Liver (tissue), 9 donors: Measurements from ENCODE around the gene IGF2R. TPM values are rescaled to one million over a fixed set of nuclear protein-coding genes. Genes with fewer than 3 reads are reported as not detected.

Source experiments
- DNase-seq: peaks from one replicate; pipeline ENCODE4 v3.0.0-alpha.2; 2017; ENCODE audit warnings: low spot score
- H3K27ac ChIP-seq, 2 donors: one replicate each; pipeline ENCODE4 v1.7.0; 2013; ENCODE audit warnings: inconsistent platforms in 2 of 2, low read length in 2 of 2, control low read depth in 1 of 2, low read depth in 1 of 2, mild to moderate bottlenecking in 1 of 2
- H3K27me3 ChIP-seq, 4 donors: one replicate each; pipeline versions ENCODE4 v1.6.1 to v1.7.0; 2013; ENCODE audit warnings: low read length in 3 of 4, inconsistent platforms in 1 of 4, mild to moderate bottlenecking in 1 of 4, moderate library complexity in 1 of 4; ENCODE audit not compliant: control insufficient read depth in 4 of 4, insufficient read depth in 4 of 4
- H3K36me3 ChIP-seq, 4 donors: one replicate each; pipeline versions ENCODE4 v1.6.1 to v1.7.0; 2013; ENCODE audit warnings: low read length in 3 of 4, mild to moderate bottlenecking in 3 of 4, low read depth in 1 of 4, moderate library complexity in 1 of 4; ENCODE audit not compliant: control insufficient read depth in 4 of 4, insufficient read depth in 3 of 4
- H3K4me1 ChIP-seq, 4 donors: one replicate each; pipeline versions ENCODE4 v1.6.1 to v1.7.0; 2013; ENCODE audit warnings: low read length in 3 of 4, mild to moderate bottlenecking in 3 of 4, moderate library complexity in 1 of 4; ENCODE audit not compliant: control insufficient read depth in 4 of 4, insufficient read depth in 4 of 4
- H3K4me3 ChIP-seq, 3 donors: one replicate each; pipeline versions ENCODE4 v1.6.1 to v1.7.0; 2013; ENCODE audit warnings: low read length in 3 of 3, control low read depth in 1 of 3, low read depth in 1 of 3, mild to moderate bottlenecking in 1 of 3
- H3K9ac ChIP-seq, 2 donors: one replicate each; pipeline ENCODE4 v1.7.0; 2013; ENCODE audit warnings: low read length in 2 of 2, mild to moderate bottlenecking in 2 of 2, moderate library complexity in 2 of 2, control low read depth in 1 of 2, low read depth in 1 of 2
- H3K9me3 ChIP-seq, 4 donors: one replicate each; pipeline versions ENCODE4 v1.6.1 to v1.7.0; 2013; ENCODE audit warnings: low read length in 3 of 4; ENCODE audit not compliant: control insufficient read depth in 4 of 4
- CTCF ChIP-seq: fragments of 150-350 bp; IDR thresholded peaks from 2 replicates; pipeline ENCODE4 v1.5.1; 2017; ENCODE audit warnings: improper control_type of control experiment, low read depth, low read length; ENCODE audit not compliant: missing input control
- EGR1 ChIP-seq, 2 donors: IDR thresholded peaks; 2 replicates each; pipeline ENCODE4 v1.6.1; 2016 to 2018; ENCODE audit warnings: antibody characterized with exemption in 2 of 2, low read depth in 2 of 2
- FOXA1 ChIP-seq: IDR thresholded peaks from 2 replicates; pipeline ENCODE4 v1.6.1; 2016; ENCODE audit warnings: antibody characterized with exemption
- FOXA2 ChIP-seq: IDR thresholded peaks from 2 replicates; pipeline ENCODE4 v1.6.1; 2016; ENCODE audit warnings: antibody characterized with exemption
- GABPA ChIP-seq, 2 donors: IDR thresholded peaks in 1 of 2; conservative IDR thresholded peaks in 1 of 2; 2 replicates each; pipeline ENCODE4 v1.6.1; 2016; ENCODE audit warnings: antibody characterized with exemption in 2 of 2, mild to moderate bottlenecking in 1 of 2, moderate library complexity in 1 of 2
- HNF4A ChIP-seq, 2 donors: conservative IDR thresholded peaks; 2 replicates each; pipeline ENCODE4 v1.6.1; 2016; ENCODE audit warnings: antibody characterized with exemption in 2 of 2, mild to moderate bottlenecking in 2 of 2
- HNF4G ChIP-seq: IDR thresholded peaks from 2 replicates; pipeline ENCODE4 v1.6.1; 2016; ENCODE audit warnings: antibody characterized with exemption
- NR2F2 ChIP-seq: IDR thresholded peaks from 2 replicates; pipeline ENCODE4 v1.6.1; 2016; ENCODE audit warnings: antibody characterized with exemption
- RAD21 ChIP-seq, 2 donors: IDR thresholded peaks; 2 replicates each; pipeline ENCODE4 v1.6.1; 2016; ENCODE audit warnings: antibody characterized with exemption in 2 of 2, mild to moderate bottlenecking in 2 of 2
- REST ChIP-seq: IDR thresholded peaks from 2 replicates; pipeline ENCODE4 v1.6.1; 2016; ENCODE audit warnings: antibody characterized with exemption, mild to moderate bottlenecking
- RXRA ChIP-seq, 2 donors: IDR thresholded peaks; 2 replicates each; pipeline ENCODE4 v1.6.1; 2017 to 2018; ENCODE audit warnings: antibody characterized with exemption in 2 of 2, mild to moderate bottlenecking in 1 of 2
- TAF1 ChIP-seq: conservative IDR thresholded peaks from 2 replicates; pipeline ENCODE4 v1.6.1; 2016; ENCODE audit warnings: antibody characterized with exemption, mild to moderate bottlenecking
- ZBTB33 ChIP-seq: IDR thresholded peaks from 2 replicates; pipeline ENCODE4 v1.6.1; 2016; ENCODE audit warnings: antibody characterized with exemption
- WGBS: extraction: QIAGEN DNeasy Blood & Tissue Kit; methylation state at CpG from one replicate; pipeline ENCODE4 v1.1.7; 2013; 5-methylcytosine and 5-hydroxymethylcytosine counted together
- polyA plus RNA-seq, 2 donors: library from polyadenylated mRNA; stranded (reverse) in 1 of 2; unstranded in 1 of 2; fragments of 200-250 nt in 1 of 2; fragments of >200 nt in 1 of 2; fragmentation: Nextera tagmentation in 1 of 2; extraction: Ambion mirVana in 1 of 2; gene quantifications; one replicate each; pipeline versions ENCODE4 v1.2.1 to v1.2.3, GENCODE V29; 2013 to 2015
- total RNA-seq, 2 donors: library from RNA; depleted of rRNA; stranded (reverse); fragments of >200 nt; gene quantifications; one replicate each; pipeline ENCODE4 v1.2.3, GENCODE V29; 2014
- donor health status: healthy.
- donor health status: healthy.
- donor health status: healthy.
- donor health status: healthy.
- donor health status: healthy.

The IGF2R gene
- total and polyA plus RNA-seq, 4 donors: 16.6 to 84.9 (median 45.7) TPM

GRCh38 chr6:159943968-159944598 is 24.8 kb upstream of the IGF2R start:
- Histone ChIP-seq H3K27me3 (no peaks in the 10 kb centered on the region), H3K36me3 (no peaks in the 10 kb centered on the region), H3K4me1 (peaks cover 0 to 7% (median under 1%) of the 10 kb centered on the region in 4 donors), H3K9me3 (peaks cover 0 to 11% (median 0%) of the 10 kb centered on the region in 4 donors), H3K27ac (no peak overlapping the region), H3K4me3 (no peak overlapping the region), H3K9ac (no peak overlapping the region)
- no peak for DNase-seq
- WGBS: 80% methylated on average over 2 of the region's 2 CpGs
- no peak for TF ChIP-seq TAF1
- no peak for TF ChIP-seq FOXA1
- TF ChIP-seq GABPA (IDR thresholded peaks at IDR 0.05 in 1 of 2, conservative IDR thresholded peaks at IDR 0.05 in 1 of 2): no peak
- TF ChIP-seq ZBTB33: no peak
- no peak for TF ChIP-seq RXRA (IDR thresholded peaks at IDR 0.05)
- no peak for TF ChIP-seq HNF4G
- TF ChIP-seq EGR1 (IDR thresholded peaks at IDR 0.05; ENCODE audit: low read depth in 2 of 2): no peak
- TF ChIP-seq RAD21 (IDR thresholded peaks at IDR 0.05): no peak
- TF ChIP-seq REST: no peak

GRCh38 chr6:159945801-159946392 is 23.0 kb upstream of the IGF2R start:
- Histone ChIP-seq H3K9me3 (peaks cover 0 to 11% (median 0%) of the 10 kb centered on the region in 4 donors), H3K27ac (no peak overlapping the region), H3K36me3 (no peaks in the 10 kb centered on the region), H3K27me3 (no peaks in the 10 kb centered on the region), H3K4me3 (no peak overlapping the region), H3K9ac (no peak overlapping the region), H3K4me1 (peaks cover 0 to 7% (median 0%) of the 10 kb centered on the region in 4 donors)
- 93% methylated on average over 6 of the region's 6 CpGs for WGBS
- TF ChIP-seq REST (no peak), HNF4G (no peak), EGR1 (IDR thresholded peaks at IDR 0.05; ENCODE audit: low read depth in 2 of 2) (no peak), CTCF (no peak), RAD21 (IDR thresholded peaks at IDR 0.05) (no peak), FOXA1 (no peak), ZBTB33 (no peak), TAF1 (no peak), FOXA2 (no peak), GABPA (IDR thresholded peaks at IDR 0.05 in 1 of 2, conservative IDR thresholded peaks at IDR 0.05 in 1 of 2) (no peak), NR2F2 (no peak), HNF4A (conservative IDR thresholded peaks at IDR 0.05) (no peak), RXRA (IDR thresholded peaks at IDR 0.05) (no peak)
- DNase-seq: no peak
